HG02678 (cell line): ENCODE data around the gene EML5.

ENCODE experiments used
- ATAC-seq: cut with Tn5 transposase; IDR thresholded peaks from one replicate; pipeline ENCODE4 v1.9.1; 2021; ENCODE audit warnings: mild to moderate bottlenecking, moderate library complexity; ENCODE audit not compliant: unreplicated experiment

EML5 gene

DNA sequence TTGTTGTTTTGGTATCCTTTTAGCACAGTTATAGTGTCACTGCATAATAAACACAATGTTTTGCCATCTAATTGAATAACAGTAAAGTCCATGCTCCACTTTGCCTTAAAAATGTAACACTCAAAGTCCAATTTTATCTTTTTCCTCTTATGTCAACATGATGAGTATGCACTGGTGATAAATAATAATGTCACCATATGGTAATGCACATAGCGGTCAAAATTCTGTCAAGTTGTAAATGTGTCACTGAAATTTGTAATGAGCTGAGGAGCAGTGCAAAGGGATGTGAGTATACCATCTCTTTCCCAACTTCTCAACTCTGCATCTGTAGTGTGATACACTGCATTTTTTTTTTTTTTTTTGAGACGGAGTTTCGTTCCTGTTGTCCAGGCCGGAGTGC, 65.7 kb downstream of the EML5 start:
- ATAC-seq, result no peak

GRCh38 chr14:88710709-88711108, 82.0 kb downstream of the EML5 start:
- no peak for ATAC-seq

- ATAC-seq, result no peak
Observed at GRCh38 chr14:88707088-88707487, 85.7 kb downstream of the EML5 start.

GRCh38 chr14:88706425-88706824, 86.3 kb downstream of the EML5 start:
- no peak for ATAC-seq

DNA sequence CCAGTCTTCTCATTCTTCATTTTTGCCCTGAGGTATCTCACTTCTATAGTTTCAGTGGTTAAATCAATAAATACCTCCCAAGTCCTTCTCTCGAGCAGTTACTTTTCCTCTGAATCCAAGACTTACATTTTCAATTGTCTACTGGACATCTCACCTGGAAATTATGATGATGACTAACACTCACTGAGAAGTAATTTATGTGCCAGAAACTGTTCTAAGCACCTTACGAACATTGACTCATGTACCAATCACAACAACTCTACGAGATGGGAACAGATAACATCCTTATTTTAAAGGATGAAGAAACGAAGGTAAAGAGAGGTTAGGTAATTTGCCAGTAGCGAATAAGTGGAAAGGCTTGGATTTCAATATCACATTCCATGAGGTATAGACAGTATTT, 94.1 kb downstream of the EML5 start:
- ATAC-seq, result no peak

GRCh38 chr14:88695870-88696269, 96.9 kb downstream of the EML5 start:
- no peak for ATAC-seq

DNA sequence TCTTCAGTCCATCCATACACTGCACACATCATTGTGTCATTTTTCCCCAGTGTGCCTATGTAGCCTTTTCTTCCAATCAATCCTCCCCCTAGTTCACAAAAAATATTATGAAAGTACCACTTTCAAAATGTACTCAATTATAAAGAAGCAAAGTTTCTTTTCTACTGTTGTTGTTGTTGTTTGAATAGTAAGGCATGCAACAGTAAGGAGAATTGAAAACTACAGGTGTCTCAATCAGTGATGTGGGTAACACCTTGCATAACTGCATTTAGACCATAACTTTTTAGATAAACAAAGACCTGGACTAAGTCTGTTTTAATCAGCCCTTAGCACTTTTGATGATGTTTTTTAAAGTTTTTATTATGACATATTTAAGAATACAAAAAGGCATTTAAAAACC, 104.4 kb downstream of the EML5 start:
- no peak for ATAC-seq

DNA sequence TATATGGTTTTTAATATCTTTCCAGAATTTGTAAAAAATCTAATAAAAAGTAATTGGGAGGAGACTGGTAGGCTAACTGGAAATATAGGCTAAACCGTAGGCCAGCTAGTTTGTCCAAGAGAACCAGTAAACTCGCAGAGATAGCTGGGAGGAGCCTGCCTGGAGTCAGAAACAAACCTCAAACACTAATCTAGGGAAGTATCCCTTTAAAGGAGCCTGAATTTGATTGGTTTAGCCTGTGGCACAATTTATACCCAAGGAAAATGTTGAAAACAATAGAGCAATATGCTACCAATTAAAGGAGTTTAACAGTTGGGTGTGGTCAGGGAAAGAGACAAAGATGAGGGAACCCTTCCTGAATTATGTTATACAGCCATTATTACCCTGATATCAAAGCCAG, 109.6 kb downstream of the EML5 start:
- no peak for ATAC-seq

DNA sequence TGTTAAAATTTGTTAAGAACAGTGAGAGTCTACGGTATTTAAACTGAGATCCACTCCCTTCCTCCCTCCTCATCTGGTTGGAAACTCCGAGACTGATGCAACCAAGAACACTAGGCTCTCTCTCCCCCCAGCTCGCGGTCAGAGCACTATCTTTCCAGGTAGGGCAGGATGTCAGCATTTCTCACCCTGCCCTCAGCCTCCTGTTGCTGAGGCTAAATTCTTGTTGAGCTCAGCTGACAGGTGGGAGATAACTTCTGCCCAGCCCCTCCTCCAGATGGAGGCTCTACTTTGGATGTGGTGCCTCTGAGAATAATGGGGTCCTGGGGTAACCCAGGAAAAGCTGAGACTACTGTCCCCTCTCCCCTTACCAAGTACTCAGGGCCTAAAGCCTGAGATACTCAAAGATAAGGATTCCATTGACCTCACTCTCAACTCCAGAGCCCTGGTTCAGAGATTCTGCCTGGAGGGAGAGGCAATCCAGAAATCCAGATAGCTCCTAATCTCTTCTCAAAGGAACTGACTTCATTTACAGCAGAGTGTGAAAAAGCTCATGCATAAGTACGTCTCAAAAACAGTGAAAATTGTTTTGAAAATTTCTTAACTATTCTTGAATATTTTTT, 110.1 kb downstream of the EML5 start:
- no peak for ATAC-seq

DNA sequence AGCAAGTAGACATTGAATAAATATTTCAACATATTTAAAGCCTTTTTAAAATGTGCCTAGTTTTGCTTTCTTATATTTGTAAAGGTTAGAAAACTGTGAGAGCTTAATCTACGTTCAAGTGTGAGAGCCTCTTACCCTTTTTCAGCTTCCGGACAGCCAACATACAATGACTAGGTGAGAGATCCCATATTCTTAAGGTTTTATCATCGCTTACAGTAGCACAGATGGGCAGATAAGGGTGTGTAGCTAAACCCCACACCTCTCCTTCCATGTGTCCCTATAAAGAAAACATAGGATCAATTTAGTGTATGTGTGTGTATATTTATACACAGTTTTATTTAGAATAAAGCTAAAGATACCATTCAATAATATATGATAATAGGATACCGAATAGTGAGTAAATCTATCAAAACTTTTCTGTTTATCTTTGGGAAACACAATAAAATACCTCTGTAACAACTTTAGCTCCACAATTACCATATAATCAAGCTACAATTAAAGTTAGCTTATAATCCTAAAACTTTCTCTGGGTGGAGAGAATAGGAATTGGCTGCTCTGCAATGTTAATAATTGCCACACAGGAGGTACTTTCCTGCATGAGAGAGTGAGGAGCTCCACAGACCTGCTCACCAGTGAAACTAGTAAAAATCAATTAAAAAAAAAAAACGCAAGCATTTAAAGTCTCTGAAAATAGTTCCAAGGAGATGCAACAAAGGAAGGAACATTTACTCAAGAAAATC, 110.8 kb downstream of the EML5 start:
- no peak for ATAC-seq

DNA sequence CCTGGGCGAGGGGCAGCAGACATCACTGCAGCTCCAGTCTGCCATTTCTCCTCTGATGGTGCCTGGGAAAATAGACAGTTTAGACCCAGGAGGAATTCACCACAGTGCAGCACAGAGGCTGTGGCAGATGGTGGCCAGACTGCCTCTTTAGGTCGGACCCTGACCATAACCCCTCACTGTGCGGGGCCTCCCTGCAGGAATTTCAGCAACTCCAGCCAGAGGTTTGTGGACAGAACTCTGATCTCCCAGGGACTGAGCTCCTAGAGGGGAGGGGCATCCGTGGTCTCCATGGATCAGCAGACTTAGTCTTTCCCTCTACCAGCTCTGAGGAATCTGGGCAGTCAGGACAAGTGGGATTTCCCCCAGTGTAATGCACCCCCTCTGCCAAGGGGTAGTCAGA, 123.4 kb downstream of the EML5 start:
- no peak for ATAC-seq

DNA sequence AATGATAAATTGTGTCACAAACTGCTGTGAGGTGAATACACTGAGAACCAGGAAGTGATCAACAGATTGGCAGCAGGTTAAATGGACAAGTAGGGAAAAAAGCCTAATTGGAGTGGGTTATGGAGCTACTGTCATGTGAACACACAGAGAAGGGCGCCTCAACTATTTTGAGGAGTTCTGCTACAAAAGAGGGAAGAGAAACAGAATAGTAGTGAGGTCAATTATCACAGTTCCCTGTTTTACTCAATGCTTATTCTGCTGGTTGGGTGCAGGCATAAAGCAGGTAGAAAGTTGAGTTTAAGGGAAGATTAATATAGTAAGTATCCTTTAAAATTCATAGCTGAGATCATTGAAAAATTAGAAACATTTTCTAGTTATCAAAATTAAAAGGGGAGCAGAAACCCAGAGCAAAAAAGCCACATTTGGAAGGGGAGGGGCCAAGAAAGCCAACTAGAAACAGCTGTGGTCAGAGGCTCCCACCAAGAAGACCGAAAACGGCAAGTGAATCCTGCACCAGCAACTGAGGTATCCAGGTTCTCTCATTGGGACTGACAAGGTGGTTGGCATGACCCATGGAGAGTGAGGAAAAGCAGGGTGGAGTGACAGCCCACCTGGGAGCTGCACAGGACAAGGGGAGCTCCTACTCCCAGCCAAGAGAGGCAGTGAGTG, 124.2 kb downstream of the EML5 start:
- ATAC-seq, result peak; percentile 63

- peak; percentile 83 for ATAC-seq
Observed at GRCh38 chr14:88667555-88668273, 125.0 kb downstream of the EML5 start.

GRCh38 chr14:88660056-88660455, 132.7 kb downstream of the EML5 start:
- no peak for ATAC-seq

GRCh38 chr14:88639221-88639620, 153.5 kb downstream of the EML5 start:
- ATAC-seq, result no peak

DNA sequence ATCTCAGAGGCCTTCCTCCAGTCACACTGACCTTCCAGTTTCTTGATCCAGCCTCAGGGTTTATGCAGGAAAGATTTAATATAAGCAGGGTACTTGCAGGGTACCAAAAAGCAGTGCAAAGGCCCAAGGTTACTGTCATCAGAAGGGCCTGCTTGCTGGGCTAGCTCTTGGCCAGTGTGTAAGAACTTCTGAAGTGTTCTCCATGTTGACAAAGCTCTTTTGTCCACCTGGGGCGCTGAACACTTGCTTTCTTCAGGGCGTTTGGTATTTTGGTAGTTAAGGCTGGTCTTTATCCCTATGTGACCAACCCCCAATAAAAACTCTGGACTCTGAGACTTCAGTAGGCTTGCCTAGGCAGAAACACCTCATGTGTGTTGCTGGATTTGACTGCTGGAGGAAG, 160.2 kb downstream of the EML5 start:
- no peak for ATAC-seq

DNA sequence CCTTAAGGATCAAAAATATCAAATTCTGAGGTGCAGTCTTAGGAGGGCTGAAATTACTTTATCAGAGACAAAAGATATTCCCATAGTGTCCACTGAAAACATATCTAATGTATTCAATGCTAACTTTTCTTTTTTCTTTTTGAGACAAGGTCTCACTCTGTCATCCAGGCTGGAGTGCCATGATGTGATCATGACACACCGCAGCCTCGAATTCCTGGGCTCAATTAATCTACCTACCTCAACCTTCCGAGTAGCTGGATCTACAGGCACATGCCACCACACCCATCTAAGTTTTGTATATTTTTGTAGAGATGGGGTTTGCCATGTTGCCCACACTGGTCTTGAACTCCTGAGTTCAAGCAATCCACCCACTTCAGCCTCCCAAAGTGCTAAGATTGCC, 161.7 kb downstream of the EML5 start:
- ATAC-seq, result no peak

GRCh38 chr14:88630565-88630964, 162.2 kb downstream of the EML5 start:
- ATAC-seq, result no peak

DNA sequence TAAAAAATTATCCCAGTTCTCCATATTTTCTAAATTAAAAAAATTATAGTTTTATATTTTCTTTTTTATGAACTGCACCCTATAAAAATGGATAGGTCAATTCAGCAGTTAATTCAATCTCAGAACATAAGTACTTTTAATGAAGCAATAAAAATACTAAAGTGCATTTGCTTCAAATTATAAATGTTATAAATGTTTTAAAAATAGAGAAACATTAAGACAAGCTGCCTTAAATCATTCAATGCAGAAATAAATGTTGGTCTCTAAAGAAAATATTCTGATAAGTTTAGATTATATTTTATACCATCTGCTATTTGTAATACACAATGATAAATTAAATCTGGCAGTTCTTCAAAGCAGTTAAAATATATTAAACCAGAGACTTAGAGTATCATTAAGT, 164.3 kb downstream of the EML5 start:
- no peak for ATAC-seq

GRCh38 chr14:88628033-88628432, 164.7 kb downstream of the EML5 start:
- ATAC-seq, result no peak

GRCh38 chr14:88625671-88626070, 167.1 kb downstream of the EML5 start:
- ATAC-seq, result no peak

DNA sequence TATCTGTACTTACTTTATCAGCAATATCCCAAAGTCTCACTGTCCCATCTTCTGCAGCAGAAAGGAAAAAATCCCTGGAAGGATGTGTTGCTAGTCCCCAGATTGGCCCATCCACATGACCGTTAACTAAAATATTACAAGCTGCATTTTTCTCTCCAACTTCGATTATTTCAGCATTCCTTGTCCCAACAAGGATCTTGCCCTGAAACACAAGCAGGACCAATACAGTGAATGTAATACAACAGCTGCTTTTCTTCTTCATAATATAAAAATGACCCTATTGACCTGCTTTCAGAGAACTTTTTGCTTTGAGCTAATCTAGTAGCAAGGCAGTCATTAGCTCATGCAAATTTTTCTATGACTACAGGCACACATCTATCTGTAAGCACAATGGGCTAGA, 171.7 kb downstream of the EML5 start:
- ATAC-seq, result no peak
